ENCODE results near the gene SLC38A7. TPM values are rescaled to one million over a fixed set of nuclear protein-coding genes. Genes with fewer than 3 reads are reported as not detected.

The SLC38A7 gene
- total RNA-seq, 1 experiment from 2014 or later, result 20.2 TPM

GRCh38 chr16:58732545-58733247 lies 48.1 kb upstream of the SLC38A7 start:
- peak overlapping the region; percentile 64 to 75 for H3K4me3 ChIP-seq (ENCODE audit: low read depth in 2 of 2, low read length in 2 of 2)
- no peaks in the 10 kb centered on the region for H3K27me3 ChIP-seq (ENCODE audit: control insufficient read depth, insufficient read depth, low read length)
- TSS peak; percentile 62 for BruUV-seq (replicated peaks)
- ChIA-PET POLR2A (no interaction called here), CTCF (interaction anchor here (0.6 kb wide), 1 partner anchor 72 kb away, joined by 7 read pairs; no protein-coding TSS in a partner anchor)
- peak overlapping the region; percentile 77 for H3K27ac ChIP-seq (ENCODE audit: low read length)
- no peak for DNase-seq (ENCODE audit: low read depth, low spot score)
- intact Hi-C loops (cut with micrococcal nuclease; ENCODE audit: unreplicated experiment), result no loop called here
- H3K36me3 ChIP-seq (ENCODE audit: control insufficient read depth, insufficient read depth, low read length), result peaks cover 5% of the 10 kb centered on the region; the same call in 1 of the 2 replicates
- no peaks in the 10 kb centered on the region for H3K4me1 ChIP-seq (ENCODE audit: control insufficient read depth, insufficient read depth, low read length)
- no peaks in the 10 kb centered on the region for H3K9me3 ChIP-seq (ENCODE audit: control insufficient read depth, insufficient read depth, low read depth, low read length)
- TF ChIP-seq, protein P1, sequence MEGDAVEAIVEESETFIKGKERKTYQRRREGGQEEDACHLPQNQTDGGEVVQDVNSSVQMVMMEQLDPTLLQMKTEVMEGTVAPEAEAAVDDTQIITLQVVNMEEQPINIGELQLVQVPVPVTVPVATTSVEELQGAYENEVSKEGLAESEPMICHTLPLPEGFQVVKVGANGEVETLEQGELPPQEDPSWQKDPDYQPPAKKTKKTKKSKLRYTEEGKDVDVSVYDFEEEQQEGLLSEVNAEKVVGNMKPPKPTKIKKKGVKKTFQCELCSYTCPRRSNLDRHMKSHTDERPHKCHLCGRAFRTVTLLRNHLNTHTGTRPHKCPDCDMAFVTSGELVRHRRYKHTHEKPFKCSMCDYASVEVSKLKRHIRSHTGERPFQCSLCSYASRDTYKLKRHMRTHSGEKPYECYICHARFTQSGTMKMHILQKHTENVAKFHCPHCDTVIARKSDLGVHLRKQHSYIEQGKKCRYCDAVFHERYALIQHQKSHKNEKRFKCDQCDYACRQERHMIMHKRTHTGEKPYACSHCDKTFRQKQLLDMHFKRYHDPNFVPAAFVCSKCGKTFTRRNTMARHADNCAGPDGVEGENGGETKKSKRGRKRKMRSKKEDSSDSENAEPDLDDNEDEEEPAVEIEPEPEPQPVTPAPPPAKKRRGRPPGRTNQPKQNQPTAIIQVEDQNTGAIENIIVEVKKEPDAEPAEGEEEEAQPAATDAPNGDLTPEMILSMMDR (IDR thresholded peaks at IDR 0.05), result no peak
- TF ChIP-seq TCF7L2 (IDR thresholded peaks at IDR 0.05; ENCODE audit: low read depth, low read length) (no peak), POLR2AphosphoS5 (IDR thresholded peaks at IDR 0.05; ENCODE audit: low read depth, low read length) (no peak), SIN3A (IDR thresholded peaks at IDR 0.05; ENCODE audit: borderline replicate concordance, insufficient read depth, low read depth, low read length) (no peak)
- TF ChIP-seq, protein P2, sequence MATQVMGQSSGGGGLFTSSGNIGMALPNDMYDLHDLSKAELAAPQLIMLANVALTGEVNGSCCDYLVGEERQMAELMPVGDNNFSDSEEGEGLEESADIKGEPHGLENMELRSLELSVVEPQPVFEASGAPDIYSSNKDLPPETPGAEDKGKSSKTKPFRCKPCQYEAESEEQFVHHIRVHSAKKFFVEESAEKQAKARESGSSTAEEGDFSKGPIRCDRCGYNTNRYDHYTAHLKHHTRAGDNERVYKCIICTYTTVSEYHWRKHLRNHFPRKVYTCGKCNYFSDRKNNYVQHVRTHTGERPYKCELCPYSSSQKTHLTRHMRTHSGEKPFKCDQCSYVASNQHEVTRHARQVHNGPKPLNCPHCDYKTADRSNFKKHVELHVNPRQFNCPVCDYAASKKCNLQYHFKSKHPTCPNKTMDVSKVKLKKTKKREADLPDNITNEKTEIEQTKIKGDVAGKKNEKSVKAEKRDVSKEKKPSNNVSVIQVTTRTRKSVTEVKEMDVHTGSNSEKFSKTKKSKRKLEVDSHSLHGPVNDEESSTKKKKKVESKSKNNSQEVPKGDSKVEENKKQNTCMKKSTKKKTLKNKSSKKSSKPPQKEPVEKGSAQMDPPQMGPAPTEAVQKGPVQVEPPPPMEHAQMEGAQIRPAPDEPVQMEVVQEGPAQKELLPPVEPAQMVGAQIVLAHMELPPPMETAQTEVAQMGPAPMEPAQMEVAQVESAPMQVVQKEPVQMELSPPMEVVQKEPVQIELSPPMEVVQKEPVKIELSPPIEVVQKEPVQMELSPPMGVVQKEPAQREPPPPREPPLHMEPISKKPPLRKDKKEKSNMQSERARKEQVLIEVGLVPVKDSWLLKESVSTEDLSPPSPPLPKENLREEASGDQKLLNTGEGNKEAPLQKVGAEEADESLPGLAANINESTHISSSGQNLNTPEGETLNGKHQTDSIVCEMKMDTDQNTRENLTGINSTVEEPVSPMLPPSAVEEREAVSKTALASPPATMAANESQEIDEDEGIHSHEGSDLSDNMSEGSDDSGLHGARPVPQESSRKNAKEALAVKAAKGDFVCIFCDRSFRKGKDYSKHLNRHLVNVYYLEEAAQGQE (IDR thresholded peaks at IDR 0.05; ENCODE audit: insufficient read depth in 1 of 2, low read depth in 2 of 2, low read length in 1 of 2), result no peak
- no peak for ATAC-seq
- in situ Hi-C loops (cut with HindIII; ENCODE audit: low pct_unique_long_range_greater_than_20kb, low sequenced_read_pairs), result no loop called here

- CTCF ChIA-PET, result no interaction called here
- BruUV-seq (replicated peaks), result no TSS peak
- H3K4me1 ChIP-seq (ENCODE audit: control insufficient read depth, insufficient read depth, low read length), result no peaks in the 10 kb centered on the region
- ATAC-seq (no peak), DNase-seq (ENCODE audit: low read depth, low spot score) (no peak)
- POLR2A ChIA-PET, result no interaction called here
- in situ Hi-C loops (cut with HindIII; ENCODE audit: low pct_unique_long_range_greater_than_20kb, low sequenced_read_pairs) (no loop called here), intact Hi-C loops (cut with micrococcal nuclease; ENCODE audit: unreplicated experiment) (no loop called here)
- H3K36me3 ChIP-seq (ENCODE audit: control insufficient read depth, insufficient read depth, low read length), result peaks cover 5% of the 10 kb centered on the region
- no peak overlapping the region for H3K4me3 ChIP-seq (ENCODE audit: low read depth in 2 of 2, low read length in 2 of 2)
- TF ChIP-seq, protein P2 (IDR thresholded peaks at IDR 0.05; ENCODE audit: insufficient read depth in 1 of 2, low read depth in 2 of 2, low read length in 1 of 2), result no peak
- TF ChIP-seq SIN3A (IDR thresholded peaks at IDR 0.05; ENCODE audit: borderline replicate concordance, insufficient read depth, low read depth, low read length) (no peak), TCF7L2 (IDR thresholded peaks at IDR 0.05; ENCODE audit: low read depth, low read length) (no peak), POLR2AphosphoS5 (IDR thresholded peaks at IDR 0.05; ENCODE audit: low read depth, low read length) (no peak)
- TF ChIP-seq, protein P1 (IDR thresholded peaks at IDR 0.05), result no peak
- H3K27ac ChIP-seq (ENCODE audit: low read length), result no peak overlapping the region
- no peaks in the 10 kb centered on the region for H3K9me3 ChIP-seq (ENCODE audit: control insufficient read depth, insufficient read depth, low read depth, low read length)
- no peaks in the 10 kb centered on the region for H3K27me3 ChIP-seq (ENCODE audit: control insufficient read depth, insufficient read depth, low read length)
Observed at GRCh38 chr16:58730724-58731370, 46.3 kb upstream of the SLC38A7 start.

Measured in Panc1 (cell line).